Kidney glomerular epithelial cell (primary cell): ENCODE data around the gene LEFTY2.
"Not testable (repeated sequence)": the region's sequence is repeated elsewhere in the genome, so short reads cannot be mapped to it uniquely, and the experiment has no call there.

Experiments
- DNase-seq: peaks from one replicate; lab custom pipeline; 2025; lab: John Stamatoyannopoulos, UW

LEFTY2 gene

GRCh38 chr1:225899044-225899925 is 41.7 kb downstream of the LEFTY2 start:
- no peak for DNase-seq

GRCh38 chr1:225897595-225898514 is 43.2 kb downstream of the LEFTY2 start:
- DNase-seq: no peak

- DNase-seq: peak; percentile 45
Measured at GRCh38 chr1:225896937-225897549, 44.0 kb downstream of the LEFTY2 start.

GRCh38 chr1:225896494-225896893 is 44.5 kb downstream of the LEFTY2 start:
- DNase-seq: no peak

GRCh38 chr1:225892307-225892706 is 48.7 kb downstream of the LEFTY2 start:
- DNase-seq: no peak

GRCh38 chr1:225891229-225891972 is 49.6 kb downstream of the LEFTY2 start:
- no peak for DNase-seq

- no peak for DNase-seq
Measured at GRCh38 chr1:225890346-225891228, 50.4 kb downstream of the LEFTY2 start.

- DNase-seq: no peak
Measured at GRCh38 chr1:225889743-225890142, 51.3 kb downstream of the LEFTY2 start.

- DNase-seq: no peak
Measured at GRCh38 chr1:225888898-225889601, 52.0 kb downstream of the LEFTY2 start, which contains the start of gene LEFTY1. Gene LEFTY1, minus strand, starts transcription at chr1:225889146. Its CDS starts 80 bp downstream, at chr1:225889066.

- DNase-seq: no peak
Measured at GRCh38 chr1:225888289-225888897, 52.6 kb downstream of the LEFTY2 start.

GRCh38 chr1:225887554-225888288 is 53.3 kb downstream of the LEFTY2 start:
- DNase-seq: not testable (repeated sequence)

- DNase-seq: no peak
Measured at GRCh38 chr1:225887030-225887314, 54.0 kb downstream of the LEFTY2 start.
